ENCODE data around the gene BGLAP.

BGLAP gene

DNA sequence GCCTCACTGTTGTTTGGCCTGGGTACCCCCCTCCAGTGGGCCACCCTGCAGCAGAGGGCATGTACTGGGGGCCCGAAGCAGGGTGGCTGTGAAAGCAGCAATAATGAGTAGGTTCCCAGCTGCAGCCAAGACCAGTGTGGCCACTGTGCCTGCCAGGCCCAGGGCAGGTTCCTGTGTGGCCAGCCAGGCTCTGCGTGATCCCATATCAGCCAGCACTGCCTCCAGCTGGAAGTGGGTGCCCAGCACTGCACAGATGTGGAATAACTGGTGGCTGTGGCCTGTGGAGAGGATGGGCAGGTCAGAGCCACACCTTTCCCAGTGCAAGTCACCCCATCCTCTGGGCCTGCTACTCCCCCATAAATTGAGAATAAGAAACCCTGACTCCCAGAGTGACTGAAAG lies 2.1 kb downstream of the BGLAP start:
- Histone ChIP-seq H4K91ac (ENCODE audit: low read depth, low read length, poor library complexity) (no peak overlapping the region), H4K8ac (ENCODE audit: low read depth, low read length) (no peak overlapping the region), H3K79me1 (ENCODE audit: low read depth, low read length) (peaks cover 3% of the 10 kb centered on the region), H2BK120ac (ENCODE audit: low read depth, low read length) (no peak overlapping the region), H3K4ac (ENCODE audit: low read length) (no peak overlapping the region), H2BK15ac (ENCODE audit: low read length) (no peak overlapping the region), H3K9ac (ENCODE audit: low read depth, low read length, poor library complexity) (peak overlapping the region; percentile 56), H2AK5ac (ENCODE audit: low read depth, low read length) (no peak overlapping the region), H3K4me2 (ENCODE audit: insufficient read depth, low read length, poor library complexity, severe bottlenecking) (no peak overlapping the region), H3K4me1 (ENCODE audit: control insufficient read depth in 2 of 2, insufficient read depth in 1 of 2, low read depth in 1 of 2, low read length in 2 of 2) (peaks cover 2 to 17% of the 10 kb centered on the region in 2 donors), H3K4me3 (ENCODE audit: low read length in 2 of 2) (no peak overlapping the region), H2BK12ac (ENCODE audit: low read length) (peak overlapping the region; percentile 32), H3K14ac (ENCODE audit: low read length) (peak overlapping the region; percentile 12), H3K27me3 (ENCODE audit: control insufficient read depth in 3 of 3, insufficient read depth in 3 of 3, low read depth in 1 of 3, low read length in 3 of 3) (no peaks in the 10 kb centered on the region), H2AFZ (ENCODE audit: low read length) (no peak overlapping the region), H2BK5ac (ENCODE audit: low read length) (no peak overlapping the region), H3K18ac (ENCODE audit: low read length) (peak overlapping the region; percentile 66), H3K23ac (ENCODE audit: low read depth, low read length, poor library complexity) (peak overlapping the region; percentile 67), H3K36me3 (replicated peaks in 1 of 2; ENCODE audit: control insufficient read depth in 2 of 2, insufficient read depth in 2 of 2, low read length in 2 of 2) (peaks cover 11 to 15% of the 10 kb centered on the region in 2 donors), H3K27ac (replicated peaks; ENCODE audit: low read length) (no peak overlapping the region), H3K9me3 (replicated peaks in 1 of 2; ENCODE audit: control insufficient read depth in 2 of 2, insufficient read depth in 1 of 2, low read depth in 1 of 2, low read length in 2 of 2) (no peaks in the 10 kb centered on the region)
- no CpG with 5 or more reads among the region's 2 CpGs for WGBS, 2 donors (ENCODE audit: extremely low coverage in 2 of 2, insufficient read length in 2 of 2, insufficient replicate concordance in 1 of 2)
- DNase-seq (ENCODE audit: low spot score): no peak

DNA sequence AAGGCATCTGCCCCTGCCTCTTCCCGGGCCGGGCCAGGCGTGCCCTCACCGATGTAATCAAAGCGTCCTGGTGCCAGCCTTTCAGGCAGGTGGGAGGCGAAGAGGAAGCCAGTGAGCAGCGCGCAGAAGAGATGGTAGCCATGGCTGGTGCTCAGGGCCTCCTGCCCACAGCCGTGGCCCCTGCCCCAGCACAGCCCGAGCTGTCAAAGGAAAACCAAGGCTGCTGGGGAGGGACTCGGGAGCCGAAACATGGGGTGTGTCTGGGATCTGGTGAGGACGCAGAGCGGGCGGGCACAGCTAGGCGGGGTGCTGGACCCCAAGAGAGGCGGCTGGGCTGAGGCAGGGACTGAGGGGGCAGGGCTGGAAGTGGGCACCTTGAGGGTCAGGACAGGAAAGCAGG lies 2.7 kb downstream of the BGLAP start:
- no peak overlapping the region for H4K91ac ChIP-seq (ENCODE audit: low read depth, low read length, poor library complexity)
- no CpG with 5 or more reads among the region's 17 CpGs for WGBS, 2 donors (ENCODE audit: extremely low coverage in 2 of 2, insufficient read length in 2 of 2, insufficient replicate concordance in 1 of 2)
- H3K14ac ChIP-seq (ENCODE audit: low read length): no peak overlapping the region
- H2BK12ac ChIP-seq (ENCODE audit: low read length): no peak overlapping the region
- H3K27ac ChIP-seq (replicated peaks; ENCODE audit: low read length): no peak overlapping the region
- H3K79me1 ChIP-seq (ENCODE audit: low read depth, low read length): peaks cover 3% of the 10 kb centered on the region
- no peak overlapping the region for H3K4ac ChIP-seq (ENCODE audit: low read length)
- no peak overlapping the region for H2AK5ac ChIP-seq (ENCODE audit: low read depth, low read length)
- no peak overlapping the region for H2BK15ac ChIP-seq (ENCODE audit: low read length)
- H3K4me3 ChIP-seq (ENCODE audit: low read length in 2 of 2): no peak overlapping the region
- H3K18ac ChIP-seq (ENCODE audit: low read length): no peak overlapping the region
- no peaks in the 10 kb centered on the region for H3K9me3 ChIP-seq (replicated peaks in 1 of 2; ENCODE audit: control insufficient read depth in 2 of 2, insufficient read depth in 1 of 2, low read depth in 1 of 2, low read length in 2 of 2)
- no peak overlapping the region for H2AFZ ChIP-seq (ENCODE audit: low read length)
- H4K8ac ChIP-seq (ENCODE audit: low read depth, low read length): no peak overlapping the region
- no peak overlapping the region for H3K9ac ChIP-seq (ENCODE audit: low read depth, low read length, poor library complexity)
- DNase-seq (ENCODE audit: low spot score): no peak
- H3K23ac ChIP-seq (ENCODE audit: low read depth, low read length, poor library complexity): no peak overlapping the region
- no peak overlapping the region for H2BK5ac ChIP-seq (ENCODE audit: low read length)
- H3K36me3 ChIP-seq (replicated peaks in 1 of 2; ENCODE audit: control insufficient read depth in 2 of 2, insufficient read depth in 2 of 2, low read length in 2 of 2): peaks cover 7 to 15% of the 10 kb centered on the region in 2 donors
- H2BK120ac ChIP-seq (ENCODE audit: low read depth, low read length): no peak overlapping the region
- no peak overlapping the region for H3K4me2 ChIP-seq (ENCODE audit: insufficient read depth, low read length, poor library complexity, severe bottlenecking)
- peaks cover 2 to 17% of the 10 kb centered on the region in 2 donors for H3K4me1 ChIP-seq (ENCODE audit: control insufficient read depth in 2 of 2, insufficient read depth in 1 of 2, low read depth in 1 of 2, low read length in 2 of 2)
- H3K27me3 ChIP-seq (ENCODE audit: control insufficient read depth in 3 of 3, insufficient read depth in 3 of 3, low read depth in 1 of 3, low read length in 3 of 3): no peaks in the 10 kb centered on the region

DNA sequence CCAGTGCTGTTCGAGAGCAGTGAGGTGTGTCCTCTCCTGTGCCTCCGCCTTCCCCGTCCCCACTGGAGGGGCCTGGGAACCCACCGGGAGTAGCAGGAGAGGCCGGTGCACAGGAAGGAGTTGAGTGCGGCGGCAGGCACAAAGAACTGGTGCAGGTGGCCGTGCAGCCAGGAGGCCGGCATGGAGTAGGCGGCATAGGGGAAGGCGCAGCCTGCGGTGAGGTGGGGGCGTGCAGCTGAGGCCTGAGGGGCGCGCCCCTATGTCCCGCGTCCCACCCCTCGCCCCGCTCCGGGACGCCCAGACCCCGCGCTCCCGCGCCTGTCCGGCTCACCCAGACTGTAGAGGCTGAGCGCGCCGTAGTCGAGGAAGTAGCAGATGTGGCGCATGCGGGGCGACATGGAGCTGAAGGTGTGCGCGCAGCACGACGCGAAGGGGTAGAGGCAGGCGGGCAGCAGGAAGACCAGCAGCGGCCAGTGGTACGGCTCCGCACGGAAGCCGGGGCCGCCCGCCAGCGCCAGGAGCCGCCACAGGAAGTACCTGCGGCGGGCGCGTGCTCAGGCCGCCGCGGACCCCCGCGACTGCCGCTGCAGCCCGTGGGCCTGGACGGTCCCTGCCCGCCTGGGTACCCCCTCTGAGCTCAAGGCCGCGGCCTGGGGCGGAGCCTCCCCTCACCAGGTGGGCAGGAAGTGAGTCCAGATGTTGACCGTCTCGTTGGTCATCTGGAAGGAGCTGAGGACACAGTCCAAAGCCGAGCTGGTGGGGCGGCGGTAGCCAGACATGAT lies 3.7 kb downstream of the BGLAP start:
- peak overlapping the region; percentile 16 for H3K9ac ChIP-seq (ENCODE audit: low read depth, low read length, poor library complexity)
- H3K27me3 ChIP-seq (ENCODE audit: control insufficient read depth in 3 of 3, insufficient read depth in 3 of 3, low read depth in 1 of 3, low read length in 3 of 3): no peaks in the 10 kb centered on the region
- DNase-seq (ENCODE audit: low spot score): no peak
- H2BK15ac ChIP-seq (ENCODE audit: low read length): peak overlapping the region; percentile 46
- H3K79me1 ChIP-seq (ENCODE audit: low read depth, low read length): peaks cover 3% of the 10 kb centered on the region
- no peak overlapping the region for H3K4me3 ChIP-seq (ENCODE audit: low read length in 2 of 2)
- no peak overlapping the region for H2AFZ ChIP-seq (ENCODE audit: low read length)
- H3K4ac ChIP-seq (ENCODE audit: low read length): no peak overlapping the region
- H3K23ac ChIP-seq (ENCODE audit: low read depth, low read length, poor library complexity): peak overlapping the region; percentile 90
- peaks cover 2 to 17% of the 10 kb centered on the region in 2 donors for H3K4me1 ChIP-seq (ENCODE audit: control insufficient read depth in 2 of 2, insufficient read depth in 1 of 2, low read depth in 1 of 2, low read length in 2 of 2)
- H3K9me3 ChIP-seq (replicated peaks in 1 of 2; ENCODE audit: control insufficient read depth in 2 of 2, insufficient read depth in 1 of 2, low read depth in 1 of 2, low read length in 2 of 2): no peaks in the 10 kb centered on the region
- no peak overlapping the region for H2BK120ac ChIP-seq (ENCODE audit: low read depth, low read length)
- H2BK12ac ChIP-seq (ENCODE audit: low read length): no peak overlapping the region
- no peak overlapping the region for H2BK5ac ChIP-seq (ENCODE audit: low read length)
- peaks cover 10 to 20% of the 10 kb centered on the region in 2 donors for H3K36me3 ChIP-seq (replicated peaks in 1 of 2; ENCODE audit: control insufficient read depth in 2 of 2, insufficient read depth in 2 of 2, low read length in 2 of 2)
- H2AK5ac ChIP-seq (ENCODE audit: low read depth, low read length): no peak overlapping the region
- H4K91ac ChIP-seq (ENCODE audit: low read depth, low read length, poor library complexity): no peak overlapping the region
- no CpG with 5 or more reads among the region's 69 CpGs for WGBS, 2 donors (ENCODE audit: extremely low coverage in 2 of 2, insufficient read length in 2 of 2, insufficient replicate concordance in 1 of 2)
- no peak overlapping the region for H3K27ac ChIP-seq (replicated peaks; ENCODE audit: low read length)
- H3K18ac ChIP-seq (ENCODE audit: low read length): peak overlapping the region; percentile 40
- H3K4me2 ChIP-seq (ENCODE audit: insufficient read depth, low read length, poor library complexity, severe bottlenecking): no peak overlapping the region
- H3K14ac ChIP-seq (ENCODE audit: low read length): peak overlapping the region; percentile 86
- no peak overlapping the region for H4K8ac ChIP-seq (ENCODE audit: low read depth, low read length)

DNA sequence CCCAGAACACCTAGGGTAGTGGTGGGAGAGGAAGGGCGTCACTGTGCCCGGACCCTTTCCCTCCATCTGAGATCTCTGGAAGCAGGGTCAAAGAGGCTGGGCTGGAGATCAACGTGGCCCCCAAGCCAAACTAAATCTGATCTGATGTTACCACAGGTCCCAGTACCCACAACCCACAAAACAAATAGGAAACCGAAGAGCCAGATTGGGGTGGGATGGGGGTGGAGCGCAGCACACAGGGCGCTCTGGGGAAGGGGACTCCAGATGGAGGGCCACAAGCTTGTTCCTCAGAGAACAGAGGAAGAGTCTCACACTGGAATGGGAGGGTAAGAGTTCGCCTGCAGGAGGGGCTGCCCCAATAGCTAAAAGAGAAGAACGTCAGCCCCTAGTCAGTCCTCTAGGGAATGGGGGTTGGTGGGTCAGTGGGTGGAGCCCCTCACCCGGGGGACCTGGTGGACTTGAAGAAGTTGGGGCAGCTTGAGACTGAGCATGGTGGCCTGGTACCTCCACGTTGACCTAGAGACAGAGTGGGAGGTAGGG lies 4.3 kb downstream of the BGLAP start:
- Histone ChIP-seq H2BK120ac (ENCODE audit: low read depth, low read length) (no peak overlapping the region), H2BK12ac (ENCODE audit: low read length) (no peak overlapping the region), H3K18ac (ENCODE audit: low read length) (no peak overlapping the region), H3K4me2 (ENCODE audit: insufficient read depth, low read length, poor library complexity, severe bottlenecking) (no peak overlapping the region), H2AK5ac (ENCODE audit: low read depth, low read length) (peak overlapping the region; percentile 5), H3K36me3 (replicated peaks in 1 of 2; ENCODE audit: control insufficient read depth in 2 of 2, insufficient read depth in 2 of 2, low read length in 2 of 2) (peaks cover 14 to 27% of the 10 kb centered on the region in 2 donors), H2BK15ac (ENCODE audit: low read length) (no peak overlapping the region), H3K9me3 (replicated peaks in 1 of 2; ENCODE audit: control insufficient read depth in 2 of 2, insufficient read depth in 1 of 2, low read depth in 1 of 2, low read length in 2 of 2) (no peaks in the 10 kb centered on the region), H3K27me3 (ENCODE audit: control insufficient read depth in 3 of 3, insufficient read depth in 3 of 3, low read depth in 1 of 3, low read length in 3 of 3) (no peaks in the 10 kb centered on the region), H3K14ac (ENCODE audit: low read length) (peak overlapping the region; percentile 32), H3K23ac (ENCODE audit: low read depth, low read length, poor library complexity) (peak overlapping the region; percentile 75), H3K4ac (ENCODE audit: low read length) (no peak overlapping the region), H2BK5ac (ENCODE audit: low read length) (no peak overlapping the region), H4K8ac (ENCODE audit: low read depth, low read length) (no peak overlapping the region), H3K4me1 (ENCODE audit: control insufficient read depth in 2 of 2, insufficient read depth in 1 of 2, low read depth in 1 of 2, low read length in 2 of 2) (peaks cover 2 to 17% of the 10 kb centered on the region in 2 donors), H3K4me3 (ENCODE audit: low read length in 2 of 2) (no peak overlapping the region), H2AFZ (ENCODE audit: low read length) (no peak overlapping the region), H3K79me1 (ENCODE audit: low read depth, low read length) (peaks cover 3% of the 10 kb centered on the region), H3K9ac (ENCODE audit: low read depth, low read length, poor library complexity) (no peak overlapping the region), H3K27ac (replicated peaks; ENCODE audit: low read length) (peak overlapping the region; percentile 48), H4K91ac (ENCODE audit: low read depth, low read length, poor library complexity) (no peak overlapping the region)
- no peak for DNase-seq (ENCODE audit: low spot score)
- no CpG with 5 or more reads among the region's 10 CpGs for WGBS, 2 donors (ENCODE audit: extremely low coverage in 2 of 2, insufficient read length in 2 of 2, insufficient replicate concordance in 1 of 2)

All from neuronal stem cell (in vitro differentiated cells).